ENCODE results near the gene WASL.

DNA sequence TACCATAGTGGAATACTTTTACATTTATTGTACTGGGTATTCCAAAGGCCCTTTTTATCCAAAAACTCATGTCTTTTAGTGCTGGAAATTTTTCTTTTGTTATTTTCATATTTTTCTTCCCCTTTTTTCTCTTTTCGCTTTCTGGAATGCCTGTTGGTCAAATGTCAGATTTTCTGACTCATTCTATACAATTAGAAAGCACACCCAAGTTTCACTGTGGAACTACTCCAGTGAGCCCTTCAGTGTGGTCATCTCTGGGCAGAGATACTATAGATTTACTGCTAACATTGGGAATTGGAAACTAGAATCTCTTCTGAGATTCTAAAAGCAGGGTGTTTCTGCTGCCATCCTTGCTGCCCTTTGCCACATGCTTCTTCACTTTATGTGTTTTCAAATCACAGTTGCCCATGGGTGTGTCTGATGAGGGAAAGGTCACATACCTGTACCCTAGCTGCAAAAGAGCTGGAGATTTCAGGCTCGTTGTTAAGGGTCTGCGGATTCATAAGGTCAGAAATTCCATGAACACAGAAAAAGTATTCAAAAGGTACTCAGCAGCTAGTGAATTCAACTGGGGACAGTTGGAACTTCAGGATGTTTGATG lies 5.6 kb upstream of the WASL start:
- TF ChIP-seq MAZ (IDR thresholded peaks at IDR 0.05; ENCODE audit: borderline replicate concordance, low read depth, low read length) (no peak), POLR2A (IDR thresholded peaks at IDR 0.05; ENCODE audit: low read length) (no peak)

Data from A549 (cell line).